Panc1 (cell line): ENCODE data around the gene JUN. TPM values are rescaled to one million over a fixed set of nuclear protein-coding genes. Genes with fewer than 3 reads are reported as not detected.

Experiments used
- ATAC-seq: fragments of 200-7000 bp; cut with Tn5 transposase; 2 replicates; pipeline ENCODE4 v1.9.1; 2020; ENCODE audit warnings: mild to moderate bottlenecking, moderate library complexity
- BruUV-seq: library from RNA; stranded (reverse); fragments of 400-500 nt; replicated peaks from 2 replicates; lab custom pipeline; 2021; lab: Mats Ljungman, UMichigan
- CTCF ChIA-PET: fragments of 300-600 bp; sonication (Branson Sonifier 250); formaldehyde crosslinking; loops from one replicate; lab custom pipeline; 2022; ENCODE audit warnings: antibody characterized with exemption; lab: Charles Lee
- POLR2A ChIA-PET: fragments of 300-600 bp; sonication (Branson Sonifier 250); formaldehyde crosslinking; loops from one replicate; lab custom pipeline; 2022; ENCODE audit warnings: antibody characterized with exemption; lab: Charles Lee
- DNase-seq: peaks from one replicate; pipeline ENCODE4 v3.0.0-alpha.2; 2010; ENCODE audit warnings: low read depth, low spot score
- H3K27ac ChIP-seq: 2 replicates; pipeline ENCODE4 v1.5.1; 2011; ENCODE audit warnings: mild to moderate bottlenecking, low read length, inconsistent platforms
- H3K27me3 ChIP-seq: fragments of 200-500 bp; sonication (Bioruptor generic); 2 replicates; pipeline ENCODE4 v1.6.0; 2014; ENCODE audit warnings: low read length, inconsistent platforms; ENCODE audit not compliant: control insufficient read depth, insufficient read depth
- H3K36me3 ChIP-seq: fragments of 200-500 bp; sonication (Bioruptor generic); 2 replicates; pipeline ENCODE4 v1.5.1; 2014; ENCODE audit warnings: inconsistent platforms, mild to moderate bottlenecking, low read length, moderate library complexity; ENCODE audit not compliant: control insufficient read depth, insufficient read depth
- H3K4me1 ChIP-seq: 2 replicates; pipeline ENCODE4 v1.5.1; 2011; ENCODE audit warnings: inconsistent platforms, mild to moderate bottlenecking, low read length, moderate library complexity; ENCODE audit not compliant: control insufficient read depth, insufficient read depth
- H3K4me3 ChIP-seq, 2 experiments: 2 replicates each; pipeline ENCODE4 v1.5.1; 2011 to 2012; ENCODE audit warnings: low read depth in 2 of 2, low read length in 2 of 2, mild to moderate bottlenecking in 2 of 2, inconsistent platforms in 1 of 2, moderate library complexity in 1 of 2
- H3K9me3 ChIP-seq: fragments of 200-500 bp; sonication (Bioruptor generic); 2 replicates; pipeline ENCODE4 v1.5.1; 2014; ENCODE audit warnings: low read depth, mild to moderate bottlenecking, inconsistent platforms, low read length, moderate library complexity; ENCODE audit not compliant: control insufficient read depth, insufficient read depth
- CTCF ChIP-seq: fragments of 450-650 bp; IDR thresholded peaks from 2 replicates; pipeline ENCODE4 v1.5.1; 2017; ENCODE audit warnings: mild to moderate bottlenecking
- POLR2AphosphoS5 ChIP-seq: IDR thresholded peaks from 2 replicates; pipeline ENCODE4 v1.6.1; 2012; ENCODE audit warnings: mild to moderate bottlenecking, low read depth, low read length, moderate library complexity
- REST ChIP-seq, 2 experiments: IDR thresholded peaks; 2 replicates each; pipeline ENCODE4 v1.6.1; 2011 to 2012; ENCODE audit warnings: low read depth in 2 of 2, control low read depth in 1 of 2, low read length in 1 of 2, mild to moderate bottlenecking in 1 of 2, moderate library complexity in 1 of 2; ENCODE audit not compliant: insufficient read depth in 1 of 2
- SIN3A ChIP-seq: IDR thresholded peaks from 2 replicates; pipeline ENCODE4 v1.6.1; 2012; ENCODE audit warnings: low read depth, mild to moderate bottlenecking, low read length, moderate library complexity, borderline replicate concordance; ENCODE audit not compliant: insufficient read depth
- TCF7L2 ChIP-seq: IDR thresholded peaks from 2 replicates; pipeline ENCODE4 v1.6.1; 2011; ENCODE audit warnings: mild to moderate bottlenecking, low read depth, low read length, inconsistent platforms
- in situ Hi-C: cut with HindIII; loops from 2 replicates; pipeline ENCODE4 v1.10.0; 2016; ENCODE audit warnings: low sequenced_read_pairs, low pct_unique_long_range_greater_than_20kb
- intact Hi-C: fragments of 100-400 bp; cut with micrococcal nuclease; formaldehyde crosslinking; loops from one replicate; pipeline ENCODE4 v1.10.0; 2022; ENCODE audit not compliant: unreplicated experiment
- total RNA-seq: library from RNA; stranded (reverse); gene quantifications from one replicate; pipeline ENCODE4 v1.2.1, GENCODE V29; 2021; ENCODE audit not compliant: unreplicated experiment

JUN gene
- total RNA-seq, 1 experiment from 2014 or later = 70.0 TPM

- no TSS peak for BruUV-seq
- in situ Hi-C loops = no loop called here
Observed at GRCh38 chr1:58754073-58754613, 29.7 kb downstream of the JUN start.

GRCh38 chr1:58753431-58753866 is 30.4 kb downstream of the JUN start:
- no TSS peak for BruUV-seq
- TF ChIP-seq POLR2AphosphoS5 (no peak), SIN3A (no peak), REST (IDR thresholded peaks at IDR 0.05; ENCODE audit: insufficient read depth in 1 of 2, low read depth in 2 of 2, low read length in 1 of 2) (no peak), TCF7L2 (no peak), CTCF (no peak)
- peaks cover 11% of the 10 kb centered on the region for H3K4me1 ChIP-seq
- no peak overlapping the region for H3K4me3 ChIP-seq
- no peak overlapping the region for H3K27ac ChIP-seq
- ChIA-PET CTCF (no interaction called here), POLR2A (interaction anchor here (0.6 kb wide), 1 partner anchor 11 kb away, joined by 3 read pairs; no protein-coding TSS in a partner anchor)
- in situ Hi-C loops = no loop called here
- H3K27me3 ChIP-seq = no peaks in the 10 kb centered on the region
- peaks cover 3% of the 10 kb centered on the region; the same call in 1 of the 2 replicates for H3K9me3 ChIP-seq
- H3K36me3 ChIP-seq = no peaks in the 10 kb centered on the region
- ATAC-seq = no peak
- intact Hi-C loops = no loop called here
- DNase-seq = no peak

More at GRCh38 chr1:58754073-58754613, 29.7 kb downstream of the JUN start:
- DNase-seq (no peak), ATAC-seq (0 out of 2 replicates have a peak, but pooled peaks have one; percentile 13)
- Histone ChIP-seq H3K27me3 (no peaks in the 10 kb centered on the region), H3K4me1 (peaks cover 11% of the 10 kb centered on the region), H3K36me3 (no peaks in the 10 kb centered on the region), H3K27ac (no peak overlapping the region), H3K4me3 (no peak overlapping the region), H3K9me3 (peaks cover 3% of the 10 kb centered on the region; the same call in 1 of the 2 replicates)
- ChIA-PET CTCF (no interaction called here), POLR2A (interaction anchor here (0.6 kb wide), 1 partner anchor 10 kb away, joined by 3 read pairs; no protein-coding TSS in a partner anchor)
- TF ChIP-seq SIN3A (no peak), TCF7L2 (no peak), CTCF (no peak), POLR2AphosphoS5 (no peak), REST (IDR thresholded peaks at IDR 0.05; ENCODE audit: insufficient read depth in 1 of 2, low read depth in 2 of 2, low read length in 1 of 2) (no peak)
- intact Hi-C loops = no loop called here
